GM18867 (cell line): Measurements from ENCODE around the gene NT5DC2.

Source experiments
- ATAC-seq: cut with Tn5 transposase; IDR thresholded peaks from one replicate; pipeline ENCODE4 v1.9.1; 2021; ENCODE audit warnings: mild to moderate bottlenecking, moderate library complexity; ENCODE audit not compliant: unreplicated experiment

Gene NT5DC2

DNA sequence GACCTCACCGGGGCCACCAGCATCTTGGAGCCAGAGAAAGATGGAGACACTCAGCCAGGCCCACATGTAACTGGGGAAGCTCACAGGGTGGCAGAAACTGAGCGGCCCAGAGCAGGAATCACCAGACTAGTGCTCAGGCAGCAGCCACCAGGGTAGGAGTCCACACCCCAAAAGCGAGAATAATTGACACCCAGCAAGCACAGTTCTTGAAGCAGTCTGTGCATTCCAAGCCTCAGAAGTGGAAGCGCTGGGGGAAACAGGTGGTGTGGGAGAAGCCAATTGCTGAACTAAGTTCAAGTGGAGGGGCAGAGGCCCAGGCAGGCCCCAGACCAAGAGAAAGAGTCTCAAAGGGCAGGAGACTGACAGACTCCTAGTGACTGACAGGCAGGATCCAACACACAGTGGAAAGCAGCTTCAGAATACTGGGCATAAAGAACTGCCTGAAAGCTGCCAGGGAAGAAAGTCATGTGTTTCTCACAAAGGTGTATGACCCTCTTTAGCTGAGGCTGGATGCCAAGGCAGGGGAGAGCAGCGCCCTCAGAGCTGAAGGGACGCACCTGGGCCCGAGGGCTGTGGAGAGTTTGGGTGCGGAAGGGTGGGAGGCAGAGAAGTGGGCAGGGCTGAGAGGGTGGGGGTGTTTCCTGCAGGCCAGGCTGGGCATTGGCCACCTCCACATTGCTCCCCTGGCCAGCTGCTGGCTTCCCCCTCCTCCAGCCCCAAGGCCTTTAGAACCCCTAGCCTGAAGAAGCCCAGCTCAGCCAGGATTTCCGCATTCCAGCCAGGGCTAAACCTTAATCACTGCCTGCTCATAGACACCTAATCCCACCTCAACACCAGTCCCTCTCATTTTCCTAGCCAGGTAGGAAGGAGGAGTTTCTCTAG, 7.7 kb downstream of the NT5DC2 start:
- no peak for ATAC-seq

DNA sequence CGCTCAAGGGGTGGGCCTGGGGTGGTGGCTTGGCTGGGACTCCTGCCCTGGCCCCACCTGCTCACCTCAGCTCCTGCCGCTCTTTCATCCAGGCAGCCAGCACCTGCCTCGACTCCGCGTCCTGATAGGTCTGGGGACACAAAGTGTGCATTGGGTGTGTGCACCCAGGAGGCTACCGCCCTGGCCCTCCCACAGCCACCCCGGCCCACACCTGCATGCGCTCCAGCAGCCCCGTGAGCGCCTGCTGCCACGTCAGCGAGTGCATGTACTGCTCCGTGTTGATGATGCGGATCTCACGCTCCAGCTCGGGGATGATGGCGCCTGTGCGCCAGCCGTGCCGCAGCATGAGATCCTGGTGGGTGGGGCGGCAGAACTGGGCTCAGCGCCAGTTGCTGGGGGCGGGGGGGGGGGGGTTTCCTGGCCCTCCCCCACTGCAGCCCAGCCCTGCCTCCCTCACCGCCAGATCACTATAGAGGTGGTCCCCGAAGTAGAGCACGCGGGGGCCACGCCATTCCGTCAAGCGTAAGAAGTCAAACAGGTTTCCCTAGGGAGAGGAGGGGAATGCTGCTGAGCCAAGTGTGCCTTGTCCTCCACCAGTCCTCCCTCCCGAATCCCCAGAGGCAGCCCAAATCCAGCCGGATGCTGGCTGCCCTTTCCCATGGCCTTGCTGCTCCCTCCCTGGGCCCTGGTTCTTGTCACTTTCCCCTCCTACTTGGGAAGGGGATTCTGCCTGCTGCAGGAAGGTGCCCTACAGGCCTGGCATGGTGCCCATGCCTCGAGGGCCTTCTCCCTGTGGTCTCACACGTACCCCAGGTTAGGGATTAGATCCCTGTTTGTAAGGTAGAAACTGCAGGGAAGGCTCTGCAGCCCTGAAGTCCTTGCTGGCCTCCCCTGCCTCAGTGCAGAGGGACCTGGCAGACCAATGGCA, 8.6 kb downstream of the NT5DC2 start:
- no peak for ATAC-seq

DNA sequence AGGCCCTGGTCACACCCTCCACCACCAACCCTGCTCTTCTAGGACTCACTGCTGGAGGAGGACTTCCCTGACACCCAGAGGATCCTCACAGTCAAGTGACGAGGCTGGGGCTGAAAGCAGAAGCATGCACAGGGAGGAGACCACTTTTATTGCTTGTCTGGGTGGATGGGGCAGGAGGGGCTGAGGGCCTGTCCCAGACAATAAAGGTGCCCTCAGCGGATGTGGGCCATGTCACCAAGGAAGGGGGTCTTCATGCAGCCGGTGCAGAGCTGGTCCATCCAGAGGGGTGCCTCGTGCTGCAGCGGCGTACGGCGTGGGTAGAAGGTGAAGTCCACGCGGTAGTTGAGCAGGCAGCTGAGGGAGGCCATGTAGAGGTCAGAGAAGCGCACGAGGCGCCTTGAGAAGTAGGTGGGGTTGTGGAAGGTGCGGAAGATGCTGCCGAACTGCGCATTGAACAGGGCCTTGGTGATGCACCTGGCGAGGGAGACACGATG, 9.4 kb downstream of the NT5DC2 start:
- no peak for ATAC-seq

GRCh38 chr3:52523386-52524257, 10.0 kb downstream of the NT5DC2 start:
- no peak for ATAC-seq

DNA sequence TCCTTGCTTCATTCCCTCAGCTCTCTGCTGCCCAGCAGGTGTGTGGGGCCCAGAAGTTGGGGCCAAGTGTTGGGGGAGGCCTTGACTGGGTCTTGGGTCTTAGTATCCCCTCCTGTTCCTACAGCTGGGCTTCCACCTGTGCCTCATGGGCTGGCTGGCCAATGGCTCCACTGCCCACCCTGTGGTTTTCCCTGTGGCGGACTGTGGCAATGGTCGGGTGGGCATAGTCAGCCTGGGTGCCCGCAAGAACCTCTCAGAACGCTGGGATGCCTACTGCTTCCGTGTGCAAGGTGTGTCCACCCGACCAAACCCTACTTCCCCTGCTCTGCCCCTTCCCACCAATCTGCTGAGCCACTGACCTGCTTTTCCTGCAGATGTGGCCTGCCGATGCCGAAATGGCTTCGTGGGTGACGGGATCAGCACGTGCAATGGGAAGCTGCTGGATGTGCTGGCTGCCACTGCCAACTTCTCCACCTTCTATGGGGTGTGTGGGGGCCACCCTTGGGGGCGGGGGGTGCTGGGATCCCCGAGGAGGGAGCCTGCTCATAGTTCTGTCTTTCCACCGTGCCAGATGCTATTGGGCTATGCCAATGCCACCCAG, 10.9 kb downstream of the NT5DC2 start:
- no peak for ATAC-seq

GRCh38 chr3:52521881-52522650, 11.6 kb downstream of the NT5DC2 start:
- no peak for ATAC-seq

DNA sequence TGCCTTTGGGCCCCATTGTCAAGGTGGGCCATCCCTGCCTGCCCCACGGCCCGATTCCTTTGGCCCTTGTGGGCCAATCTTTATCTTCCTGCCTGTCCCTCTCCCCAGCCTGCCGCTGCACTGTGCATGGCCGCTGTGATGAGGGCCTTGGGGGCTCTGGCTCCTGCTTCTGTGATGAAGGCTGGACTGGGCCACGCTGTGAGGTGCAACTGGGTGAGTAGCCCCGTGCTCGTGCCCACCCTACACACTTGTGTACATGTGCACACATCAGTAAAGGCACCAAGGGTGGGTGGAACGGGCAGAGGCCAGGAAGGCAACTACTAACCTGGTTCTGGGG, 12.2 kb downstream of the NT5DC2 start:
- no peak for ATAC-seq

DNA sequence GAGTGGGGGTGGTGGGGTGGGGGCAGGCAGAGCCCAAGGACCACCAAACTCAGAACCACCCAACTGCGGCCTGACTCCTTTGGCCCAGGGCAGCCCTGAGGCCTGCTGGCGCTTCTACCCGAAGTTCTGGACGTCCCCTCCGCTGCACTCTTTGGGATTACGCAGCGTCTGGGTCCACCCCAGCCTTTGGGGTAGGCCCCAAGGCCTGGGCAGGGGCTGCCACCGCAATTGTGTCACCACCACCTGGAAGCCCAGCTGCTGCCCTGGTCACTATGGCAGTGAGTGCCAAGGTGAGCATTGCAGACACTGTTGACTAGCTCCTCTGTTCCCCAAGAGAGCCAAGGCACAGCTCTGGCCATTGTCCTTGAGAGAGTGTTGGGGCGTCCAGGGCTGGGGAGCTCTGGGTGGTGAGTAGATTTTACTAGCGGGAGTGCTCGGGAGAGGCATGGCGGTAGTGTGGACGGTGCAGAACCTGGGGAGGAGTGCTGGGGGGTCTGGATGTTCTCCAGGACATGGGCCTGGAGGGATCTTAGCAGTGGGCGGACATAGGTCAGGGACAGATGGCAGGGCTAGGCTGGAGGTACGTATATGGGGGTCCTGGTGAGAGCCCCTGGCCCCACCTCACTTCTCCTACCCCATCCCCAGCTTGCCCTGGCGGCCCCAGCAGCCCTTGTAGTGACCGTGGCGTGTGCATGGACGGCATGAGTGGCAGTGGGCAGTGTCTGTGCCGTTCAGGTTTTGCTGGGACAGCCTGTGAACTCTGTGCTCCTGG, 12.8 kb downstream of the NT5DC2 start:
- ATAC-seq: no peak

DNA sequence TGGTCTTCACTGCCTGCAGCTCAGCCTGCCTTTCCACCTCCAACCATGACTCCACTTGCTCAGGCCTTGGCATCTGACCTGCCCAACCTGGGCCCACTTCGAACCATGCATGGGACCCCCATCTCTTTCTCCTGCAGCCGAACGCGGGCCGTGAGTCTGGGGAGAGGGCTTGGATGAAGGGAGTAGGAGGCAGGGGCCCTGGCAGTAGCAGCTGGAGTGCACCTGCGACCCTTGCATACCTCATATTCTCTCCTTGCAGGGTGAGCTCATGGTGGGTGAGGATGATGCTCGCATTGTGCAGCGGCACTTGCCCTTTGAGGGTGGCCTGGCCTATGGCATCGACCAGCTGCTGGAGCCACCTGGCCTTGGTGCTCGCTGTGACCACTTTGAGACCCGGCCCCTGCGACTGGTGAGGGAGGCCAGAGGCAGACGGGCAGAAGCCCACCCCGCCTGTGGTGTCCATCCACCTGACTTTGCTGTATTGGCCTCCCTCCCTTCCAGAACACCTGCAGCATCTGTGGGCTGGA, 13.5 kb downstream of the NT5DC2 start:
- ATAC-seq: no peak

- no peak for ATAC-seq
These were observed 14.1 kb downstream of the NT5DC2 start for GRCh38 chr3:52519445-52520140.

DNA sequence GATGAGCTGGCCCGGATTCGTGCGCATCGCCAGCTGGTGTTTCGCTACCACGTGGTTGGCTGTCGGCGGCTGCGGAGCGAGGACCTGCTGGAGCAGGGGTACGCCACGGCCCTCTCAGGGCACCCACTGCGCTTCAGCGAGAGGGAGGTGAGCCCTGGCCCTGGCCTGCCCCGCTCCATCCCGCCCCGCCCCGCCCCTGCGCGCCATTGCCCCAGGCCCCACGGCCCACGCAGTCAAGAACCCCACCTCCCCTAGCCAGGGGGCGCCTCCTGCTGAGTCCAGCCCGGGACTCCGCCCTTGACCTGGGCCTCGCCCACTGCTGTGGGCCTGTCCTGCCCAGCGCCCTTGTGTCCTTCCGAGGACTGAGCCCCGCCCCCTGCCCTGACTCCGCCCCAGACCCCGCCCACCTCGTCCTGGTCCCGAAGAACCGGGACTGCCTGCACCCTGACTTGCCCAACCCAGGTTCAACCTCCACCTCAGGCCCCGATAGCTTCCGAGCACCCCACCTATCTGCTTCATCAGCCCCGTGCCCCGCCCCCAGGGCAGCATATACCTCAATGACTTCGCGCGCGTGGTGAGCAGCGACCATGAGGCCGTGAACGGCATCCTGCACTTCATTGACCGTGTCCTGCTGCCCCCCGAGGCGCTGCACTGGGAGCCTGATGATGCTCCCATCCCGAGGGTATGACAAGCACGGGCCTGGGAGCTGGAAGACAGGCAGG, 14.8 kb downstream of the NT5DC2 start:
- no peak for ATAC-seq

- ATAC-seq: no peak
These were observed 15.6 kb downstream of the NT5DC2 start for GRCh38 chr3:52517796-52518722.

GRCh38 chr3:52516509-52517195, 17.0 kb downstream of the NT5DC2 start:
- no peak for ATAC-seq

- no peak for ATAC-seq
These were observed 18.5 kb downstream of the NT5DC2 start for GRCh38 chr3:52515192-52515591.

DNA sequence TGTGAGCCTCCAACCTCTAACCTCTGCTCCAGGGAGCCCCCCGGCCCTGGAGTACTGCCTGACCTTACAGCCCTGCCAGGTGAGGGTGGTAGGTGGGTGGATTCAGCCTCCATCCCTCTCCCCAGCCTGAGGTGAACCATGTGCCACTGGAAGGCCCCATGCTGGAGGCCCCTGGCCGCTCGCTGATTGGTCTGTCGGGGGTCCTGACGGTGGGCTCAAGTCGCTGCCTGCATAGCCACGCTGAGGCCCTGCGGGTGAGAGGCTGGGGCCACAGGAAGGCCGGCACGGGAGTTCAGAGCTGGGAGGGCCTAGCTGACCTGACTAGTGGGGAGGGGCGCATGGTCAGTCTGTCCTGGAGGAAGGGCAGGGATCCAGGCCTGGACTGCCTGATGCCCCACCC, 19.1 kb downstream of the NT5DC2 start:
- ATAC-seq: no peak

GRCh38 chr3:52513281-52513680, 20.4 kb downstream of the NT5DC2 start:
- no peak for ATAC-seq
